Measurements from ENCODE around the gene SIDT1. TPM values are rescaled to one million over a fixed set of nuclear protein-coding genes. Genes with fewer than 3 reads are reported as not detected.

Gene SIDT1
- total RNA-seq, 1 experiment from 2014 or later = not detected

- H2AFZ ChIP-seq (ENCODE audit: low read length) = no peak overlapping the region
- Mint-ChIP-seq H3K27me3 (ENCODE audit: low read depth) (no peaks in the 10 kb centered on the region; the same call in 1 of the 2 replicates), H3K36me3 (ENCODE audit: insufficient read depth in 1 of 3, low read depth in 3 of 3) (peaks cover 12 to 38% (median 33%) of the 10 kb centered on the region in 3 experiments), H3K9me3 (peaks cover 23 to 26% of the 10 kb centered on the region in 2 experiments; a peak in 4 of 5 replicates), H3K4me1 (no peaks in the 10 kb centered on the region), H3K4me3 (no peak overlapping the region), H3K27ac (no peak overlapping the region)
- H3K23ac ChIP-seq (ENCODE audit: insufficient read length, low read depth, low read length) = no peak overlapping the region
- H3K27ac ChIP-seq (ENCODE audit: insufficient read length, low read depth, low read length) = no peak overlapping the region
- DNase-seq = no peak
- H2BK20ac ChIP-seq (ENCODE audit: low read depth, low read length, poor library complexity, severe bottlenecking) = no peak overlapping the region
- no peak overlapping the region for H3K18ac ChIP-seq (ENCODE audit: insufficient read length, low read depth, low read length)
- WGBS (ENCODE audit: extremely low coverage, insufficient read length, low lambda C conversion rate) = no CpG with 5 or more reads among the region's 8 CpGs
- H3T11ph ChIP-seq (ENCODE audit: low read length) = no peak overlapping the region
- no peaks in the 10 kb centered on the region for H3K79me2 ChIP-seq (ENCODE audit: insufficient read depth, low read length)
- H4K5ac ChIP-seq (ENCODE audit: insufficient read length, low read depth, low read length) = no peak overlapping the region
- H2BK12ac ChIP-seq (ENCODE audit: insufficient read length, low read depth, low read length) = no peak overlapping the region
- H3K23me2 ChIP-seq (ENCODE audit: insufficient read length, low read depth, low read length, poor library complexity, severe bottlenecking) = no peaks in the 10 kb centered on the region
- H4K8ac ChIP-seq (replicated peaks; ENCODE audit: insufficient read length, low read depth, low read length) = no peak overlapping the region
- H3K4ac ChIP-seq (ENCODE audit: low read depth, low read length) = no peak overlapping the region
- TF ChIP-seq, protein P1, sequence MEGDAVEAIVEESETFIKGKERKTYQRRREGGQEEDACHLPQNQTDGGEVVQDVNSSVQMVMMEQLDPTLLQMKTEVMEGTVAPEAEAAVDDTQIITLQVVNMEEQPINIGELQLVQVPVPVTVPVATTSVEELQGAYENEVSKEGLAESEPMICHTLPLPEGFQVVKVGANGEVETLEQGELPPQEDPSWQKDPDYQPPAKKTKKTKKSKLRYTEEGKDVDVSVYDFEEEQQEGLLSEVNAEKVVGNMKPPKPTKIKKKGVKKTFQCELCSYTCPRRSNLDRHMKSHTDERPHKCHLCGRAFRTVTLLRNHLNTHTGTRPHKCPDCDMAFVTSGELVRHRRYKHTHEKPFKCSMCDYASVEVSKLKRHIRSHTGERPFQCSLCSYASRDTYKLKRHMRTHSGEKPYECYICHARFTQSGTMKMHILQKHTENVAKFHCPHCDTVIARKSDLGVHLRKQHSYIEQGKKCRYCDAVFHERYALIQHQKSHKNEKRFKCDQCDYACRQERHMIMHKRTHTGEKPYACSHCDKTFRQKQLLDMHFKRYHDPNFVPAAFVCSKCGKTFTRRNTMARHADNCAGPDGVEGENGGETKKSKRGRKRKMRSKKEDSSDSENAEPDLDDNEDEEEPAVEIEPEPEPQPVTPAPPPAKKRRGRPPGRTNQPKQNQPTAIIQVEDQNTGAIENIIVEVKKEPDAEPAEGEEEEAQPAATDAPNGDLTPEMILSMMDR (conservative IDR thresholded peaks at IDR 0.05) = no peak
- no peaks in the 10 kb centered on the region for H4K20me1 ChIP-seq (ENCODE audit: control insufficient read depth, insufficient read depth, insufficient read length)
- H4K91ac ChIP-seq (ENCODE audit: insufficient read length, low read depth, low read length) = no peak overlapping the region
- H2BK5ac ChIP-seq (ENCODE audit: insufficient read length, low read length) = no peak overlapping the region
- H2BK120ac ChIP-seq (ENCODE audit: low read depth, low read length, poor library complexity, severe bottlenecking) = no peak overlapping the region
- H3K9me3 ChIP-seq (ENCODE audit: control insufficient read depth, low read depth, low read length) = no peaks in the 10 kb centered on the region
- no peak overlapping the region for H3K4me2 ChIP-seq (ENCODE audit: insufficient read depth, insufficient read length, low read length)
- no peak overlapping the region for H3K9ac ChIP-seq (ENCODE audit: extremely low read depth, insufficient read length, low read length)
- H3K56ac ChIP-seq (ENCODE audit: insufficient read length, low read depth, low read length) = no peak overlapping the region
- H3K79me1 ChIP-seq (ENCODE audit: insufficient read depth, low read depth, low read length, poor library complexity, severe bottlenecking) = no peaks in the 10 kb centered on the region
- H2BK15ac ChIP-seq (ENCODE audit: low read depth, low read length) = no peak overlapping the region
- H2AK5ac ChIP-seq (ENCODE audit: insufficient read length, low read length) = no peak overlapping the region
- H3K4me1 ChIP-seq (ENCODE audit: insufficient read depth, low read length) = no peaks in the 10 kb centered on the region
- H3K14ac ChIP-seq (ENCODE audit: insufficient read depth, low read length) = no peak overlapping the region
- H3K27me3 ChIP-seq (ENCODE audit: insufficient read depth, low read length) = no peaks in the 10 kb centered on the region
These were observed 47.2 kb upstream of the SIDT1 start for GRCh38 chr3:113485161-113485609.

Data from H9 (cell line).